Measurements from ENCODE around the gene LTA.
A peak's percentile ranks its signal among the peaks of the same experiment; 100 is the strongest.

LTA gene

GRCh38 chr6:31528307-31528777, 43.7 kb upstream of the LTA start:
- TF ChIP-seq SPI1 (IDR thresholded peaks at IDR 0.05; ENCODE audit: borderline replicate concordance, low read depth) (no peak), REST (IDR thresholded peaks at IDR 0.05; ENCODE audit: insufficient replicate concordance, low read depth) (no peak), POLR2AphosphoS5 (IDR thresholded peaks at IDR 0.05; ENCODE audit: low read depth) (no peak), GABPA (IDR thresholded peaks at IDR 0.05; ENCODE audit: low read depth) (no peak), CTCF (IDR thresholded peaks at IDR 0.05; ENCODE audit: insufficient read depth, low read length) (no peak)
- H3K27ac ChIP-seq (replicated peaks): no peak overlapping the region
- DNase-seq (ENCODE audit: low read depth in 1 of 2, low spot score in 1 of 2): no peak
- no peaks in the 10 kb centered on the region for H3K27me3 ChIP-seq (ENCODE audit: insufficient read depth, poor library complexity, severe bottlenecking)
- H3K4me3 ChIP-seq (replicated peaks; ENCODE audit: insufficient read depth, low read length): no peak overlapping the region

GRCh38 chr6:31528821-31529328, 43.2 kb upstream of the LTA start, which contains the start of gene MCCD1:
MCCD1 (plus strand) TSS chr6:31528962; CDS start chr6:31529015, 53 bp downstream.
- no peak within 1 kb of the TSS for H3K4me3 ChIP-seq (replicated peaks; ENCODE audit: insufficient read depth, low read length)
- no peak within 1 kb of the TSS for H3K27ac ChIP-seq (replicated peaks)
- TF ChIP-seq CTCF (IDR thresholded peaks at IDR 0.05; ENCODE audit: insufficient read depth, low read length) (no peak), POLR2AphosphoS5 (IDR thresholded peaks at IDR 0.05; ENCODE audit: low read depth) (no peak), REST (IDR thresholded peaks at IDR 0.05; ENCODE audit: insufficient replicate concordance, low read depth) (no peak), GABPA (IDR thresholded peaks at IDR 0.05; ENCODE audit: low read depth) (no peak), SPI1 (IDR thresholded peaks at IDR 0.05; ENCODE audit: borderline replicate concordance, low read depth) (no peak)
- DNase-seq (ENCODE audit: low read depth in 1 of 2, low spot score in 1 of 2): no peak
- H3K27me3 ChIP-seq (ENCODE audit: insufficient read depth, poor library complexity, severe bottlenecking): no peaks in the 10 kb centered on the region

- no peak overlapping the region for H3K27ac ChIP-seq (replicated peaks)
- no peak overlapping the region for H3K4me3 ChIP-seq (replicated peaks; ENCODE audit: insufficient read depth, low read length)
- no peak for DNase-seq (ENCODE audit: low read depth in 1 of 2, low spot score in 1 of 2)
- no peak for TF ChIP-seq REST (IDR thresholded peaks at IDR 0.05; ENCODE audit: insufficient replicate concordance, low read depth)
- TF ChIP-seq SPI1 (IDR thresholded peaks at IDR 0.05; ENCODE audit: borderline replicate concordance, low read depth): no peak
- no peak for TF ChIP-seq CTCF (IDR thresholded peaks at IDR 0.05; ENCODE audit: insufficient read depth, low read length)
- peak; percentile 77; the same call in 1 of the 2 replicates for TF ChIP-seq POLR2AphosphoS5 (IDR thresholded peaks at IDR 0.05; ENCODE audit: low read depth)
- no peak for TF ChIP-seq GABPA (IDR thresholded peaks at IDR 0.05; ENCODE audit: low read depth)
- no peaks in the 10 kb centered on the region for H3K27me3 ChIP-seq (ENCODE audit: insufficient read depth, poor library complexity, severe bottlenecking)
These were observed 42.5 kb upstream of the LTA start for GRCh38 chr6:31529329-31530150.

Data from HL-60 (cell line).